NCI-H2171 treated with DMSO at 0.1 percent for 48 hours (cell line): ENCODE data around the gene GBA3.

Source experiments
- DNase-seq: peaks from one replicate; lab custom pipeline; 2025; lab: John Stamatoyannopoulos, UW

The GBA3 gene

DNA sequence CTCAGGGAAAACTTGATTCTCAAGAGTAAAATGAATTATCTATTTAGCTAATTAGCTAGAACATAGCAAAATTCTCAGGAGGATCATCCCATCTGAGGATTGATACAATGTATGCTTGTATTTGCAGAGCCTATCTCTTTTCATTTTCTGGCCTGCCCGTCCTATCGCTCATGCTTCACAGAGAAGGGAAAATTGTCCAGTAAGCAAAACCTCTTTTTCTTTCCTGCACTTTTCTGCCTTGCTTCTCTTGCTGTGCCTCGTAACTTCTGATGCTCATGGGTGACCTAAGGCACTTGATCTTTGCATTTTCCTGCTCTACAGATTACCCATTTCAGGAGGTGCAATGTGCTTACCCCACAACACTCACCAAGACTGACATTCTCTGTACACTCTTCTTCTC, 88.1 kb downstream of the GBA3 start:
- no peak for DNase-seq

- no peak for DNase-seq
Observed at GRCh38 chr4:22787753-22788375, 95.1 kb downstream of the GBA3 start.

- no peak for DNase-seq
Observed at GRCh38 chr4:22790631-22791030, 97.9 kb downstream of the GBA3 start.

DNA sequence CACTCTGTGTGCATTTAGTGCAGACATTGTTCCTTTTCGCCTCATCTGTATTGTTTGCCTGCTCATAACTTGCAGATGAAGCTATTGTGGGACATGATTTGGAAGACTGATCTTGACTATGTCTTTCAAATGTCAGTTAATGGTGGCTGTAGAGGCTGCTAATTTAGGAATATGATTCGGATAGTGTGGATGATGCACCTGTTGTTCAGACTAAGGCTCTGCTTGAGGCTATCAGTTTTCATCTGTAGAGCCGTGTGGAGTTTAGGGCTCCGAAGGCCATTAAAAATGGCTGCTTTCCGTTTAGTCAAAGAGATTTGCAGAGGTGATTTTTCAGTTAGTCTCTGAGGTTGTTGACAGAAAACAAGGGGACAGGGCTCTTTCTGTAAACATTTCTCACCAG, 102.0 kb downstream of the GBA3 start:
- DNase-seq, result no peak

GRCh38 chr4:22801391-22801790, 108.7 kb downstream of the GBA3 start:
- no peak for DNase-seq

DNA sequence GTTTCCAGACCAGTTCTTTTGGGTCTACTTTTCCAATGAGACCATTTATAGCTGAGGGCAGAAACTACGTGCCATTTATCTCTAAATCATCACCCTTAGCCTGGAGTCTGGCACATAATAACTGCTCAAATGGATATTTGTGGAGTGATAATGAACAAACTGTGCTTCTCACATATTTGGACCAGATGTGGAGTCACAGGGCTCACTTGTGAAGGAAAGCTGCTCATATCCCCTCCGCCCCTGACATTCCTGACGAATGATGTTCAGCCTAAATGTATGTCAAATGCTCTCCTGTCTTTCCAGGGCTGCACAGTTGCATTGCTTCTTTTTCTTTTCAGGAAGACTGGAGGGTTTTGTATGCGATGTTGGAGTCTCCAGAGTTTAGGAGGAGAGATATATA, 110.1 kb downstream of the GBA3 start:
- DNase-seq, result no peak

GRCh38 chr4:22803512-22803911, 110.8 kb downstream of the GBA3 start:
- no peak for DNase-seq

DNA sequence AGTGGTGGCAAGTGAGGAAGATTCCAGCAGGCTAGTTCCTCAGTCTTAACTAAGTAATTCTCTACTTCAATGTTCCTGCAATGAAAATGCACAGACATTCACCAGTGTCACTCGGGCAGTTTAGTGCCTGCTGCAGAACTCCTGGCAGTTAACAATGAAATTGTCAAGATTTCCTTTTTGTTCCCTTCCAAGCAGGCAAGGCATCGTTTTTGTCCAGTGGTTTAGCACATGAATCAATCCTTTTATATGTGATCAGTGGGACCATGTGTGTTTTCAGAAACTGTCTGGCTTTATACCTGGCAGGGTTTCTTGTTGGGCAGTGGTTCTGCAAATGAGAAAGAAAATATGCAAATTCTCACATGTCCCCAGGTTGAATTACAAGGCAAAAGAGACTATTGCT, 122.2 kb downstream of the GBA3 start:
- DNase-seq, result no peak

DNA sequence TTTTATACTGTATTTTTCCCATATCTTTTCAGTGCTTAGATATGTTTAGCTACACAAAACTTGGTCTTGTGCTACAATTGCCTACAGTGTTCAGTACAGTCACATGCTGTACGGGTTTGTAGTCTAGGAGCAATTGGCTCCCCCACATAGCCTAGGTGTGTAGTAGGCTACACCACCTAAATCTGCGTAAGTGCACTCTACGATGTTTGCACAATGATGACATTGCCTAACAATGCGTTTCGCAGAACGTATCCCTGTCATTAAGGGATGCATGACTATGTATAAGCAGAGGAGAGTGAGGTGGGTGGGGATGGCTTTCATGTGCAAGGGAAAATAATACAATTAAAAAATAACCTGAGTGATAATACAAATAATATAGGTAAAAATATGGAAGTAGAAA, 131.4 kb downstream of the GBA3 start:
- no peak for DNase-seq

GRCh38 chr4:22842360-22843018, 149.8 kb downstream of the GBA3 start:
- DNase-seq, result no peak

- no peak for DNase-seq
Observed at GRCh38 chr4:22848332-22848731, 155.6 kb downstream of the GBA3 start.

- DNase-seq, result no peak
Observed at GRCh38 chr4:22850055-22850454, 157.3 kb downstream of the GBA3 start.

- no peak for DNase-seq
Observed at GRCh38 chr4:22850630-22851029, 157.9 kb downstream of the GBA3 start.

GRCh38 chr4:22857411-22857810, 164.7 kb downstream of the GBA3 start:
- DNase-seq, result no peak

GRCh38 chr4:22859318-22859717, 166.6 kb downstream of the GBA3 start:
- DNase-seq, result no peak
